Activated naive CD4-positive, alpha-beta T cell treated with anti-CD3 and anti-CD28 coated beads, Interleukin-2, amount 50 U/mL, for 24 hours (primary cell): ENCODE results near the gene NSDHL.
"Not testable (repeated sequence)": the region's sequence is repeated elsewhere in the genome, so short reads cannot be mapped to it uniquely, and the experiment has no call there.

Experiments
- H3K27ac Mint-ChIP-seq: one replicate; pipeline ENCODE4 v1.8.0; 2021; ENCODE audit warnings: mild to moderate bottlenecking, mixed read lengths
- H3K27me3 Mint-ChIP-seq: one replicate; pipeline ENCODE4 v1.8.0; 2021; ENCODE audit warnings: mixed read lengths
- H3K36me3 Mint-ChIP-seq: one replicate; pipeline ENCODE4 v1.8.0; 2021; ENCODE audit warnings: mixed read lengths
- H3K4me1 Mint-ChIP-seq: one replicate; pipeline ENCODE4 v1.8.0; 2021; ENCODE audit warnings: mixed read lengths
- H3K4me3 Mint-ChIP-seq: one replicate; pipeline ENCODE4 v1.8.0; 2021; ENCODE audit warnings: mild to moderate bottlenecking, mixed read lengths
- H3K9me3 Mint-ChIP-seq: one replicate; pipeline ENCODE4 v1.8.0; 2021; ENCODE audit warnings: mixed read lengths

Gene NSDHL

GRCh38 chrX:152830312-152831305 is at the start of gene NSDHL, which contains the start of gene CETN2:
NSDHL (plus strand) TSS chrX:152831063; CDS start chrX:152846325, 15,262 bp downstream.
CETN2 (minus strand) TSS chrX:152830757; CDS start chrX:152830710, 47 bp downstream.
- Mint-ChIP-seq H3K4me3 (peak within 1 kb of the TSS; percentile 96), H3K36me3 (peaks cover 2% of the 10 kb centered on the region), H3K4me1 (peaks cover 25% of the 10 kb centered on the region), H3K9me3 (no peaks in the 10 kb centered on the region), H3K27me3 (no peaks in the 10 kb centered on the region), H3K27ac (peak within 1 kb of the TSS; percentile 83)

- not testable (repeated sequence) for H3K27ac Mint-ChIP-seq, H3K27me3 Mint-ChIP-seq, H3K9me3 Mint-ChIP-seq, H3K4me3 Mint-ChIP-seq, H3K4me1 Mint-ChIP-seq, H3K36me3 Mint-ChIP-seq
These were observed 43.8 kb upstream of the NSDHL start for GRCh38 chrX:152787062-152787461.

- Mint-ChIP-seq H3K36me3 (no peaks in the 10 kb centered on the region), H3K4me1 (no peaks in the 10 kb centered on the region), H3K9me3 (no peaks in the 10 kb centered on the region), H3K27ac (no peak overlapping the region), H3K4me3 (no peak overlapping the region), H3K27me3 (peaks cover 3% of the 10 kb centered on the region)
These were observed 31.9 kb upstream of the NSDHL start for GRCh38 chrX:152798945-152799344.

- Mint-ChIP-seq H3K4me3 (no peak overlapping the region), H3K27ac (no peak overlapping the region), H3K4me1 (no peaks in the 10 kb centered on the region), H3K36me3 (no peaks in the 10 kb centered on the region), H3K27me3 (peaks cover 6% of the 10 kb centered on the region), H3K9me3 (no peaks in the 10 kb centered on the region)
These were observed 24.8 kb upstream of the NSDHL start for GRCh38 chrX:152806035-152806434.

GRCh38 chrX:152810403-152810802 is 20.5 kb upstream of the NSDHL start:
- no peaks in the 10 kb centered on the region for H3K36me3 Mint-ChIP-seq
- H3K27ac Mint-ChIP-seq, result no peak overlapping the region
- H3K9me3 Mint-ChIP-seq, result no peaks in the 10 kb centered on the region
- H3K4me1 Mint-ChIP-seq, result peaks cover 14% of the 10 kb centered on the region
- no peak overlapping the region for H3K4me3 Mint-ChIP-seq
- peaks cover 2% of the 10 kb centered on the region for H3K27me3 Mint-ChIP-seq

GRCh38 chrX:152813206-152813605 is 17.7 kb upstream of the NSDHL start:
- peaks cover 14% of the 10 kb centered on the region for H3K4me1 Mint-ChIP-seq
- H3K27me3 Mint-ChIP-seq, result peaks cover 2% of the 10 kb centered on the region
- no peak overlapping the region for H3K27ac Mint-ChIP-seq
- no peaks in the 10 kb centered on the region for H3K36me3 Mint-ChIP-seq
- no peaks in the 10 kb centered on the region for H3K9me3 Mint-ChIP-seq
- H3K4me3 Mint-ChIP-seq, result no peak overlapping the region

GRCh38 chrX:152814048-152814447 is 16.8 kb upstream of the NSDHL start:
- Mint-ChIP-seq H3K27ac (no peak overlapping the region), H3K4me1 (peaks cover 14% of the 10 kb centered on the region), H3K4me3 (no peak overlapping the region), H3K36me3 (no peaks in the 10 kb centered on the region), H3K27me3 (no peaks in the 10 kb centered on the region), H3K9me3 (no peaks in the 10 kb centered on the region)

GRCh38 chrX:152817078-152817764 is 13.6 kb upstream of the NSDHL start:
- H3K27me3 Mint-ChIP-seq, result no peaks in the 10 kb centered on the region
- H3K4me1 Mint-ChIP-seq, result peaks cover 14% of the 10 kb centered on the region
- H3K27ac Mint-ChIP-seq, result no peak overlapping the region
- no peaks in the 10 kb centered on the region for H3K36me3 Mint-ChIP-seq
- H3K4me3 Mint-ChIP-seq, result no peak overlapping the region
- no peaks in the 10 kb centered on the region for H3K9me3 Mint-ChIP-seq

GRCh38 chrX:152818356-152818755 is 12.5 kb upstream of the NSDHL start:
- Mint-ChIP-seq H3K9me3 (no peaks in the 10 kb centered on the region), H3K4me3 (no peak overlapping the region), H3K4me1 (peaks cover 10% of the 10 kb centered on the region), H3K36me3 (no peaks in the 10 kb centered on the region), H3K27ac (no peak overlapping the region), H3K27me3 (no peaks in the 10 kb centered on the region)

- Mint-ChIP-seq H3K9me3 (no peaks in the 10 kb centered on the region), H3K4me3 (no peak overlapping the region), H3K36me3 (no peaks in the 10 kb centered on the region), H3K27me3 (no peaks in the 10 kb centered on the region), H3K27ac (no peak overlapping the region), H3K4me1 (peaks cover 1% of the 10 kb centered on the region)
These were observed 11.6 kb upstream of the NSDHL start for GRCh38 chrX:152819266-152819665.

GRCh38 chrX:152819732-152820131 is 11.1 kb upstream of the NSDHL start:
- H3K27me3 Mint-ChIP-seq, result no peaks in the 10 kb centered on the region
- no peaks in the 10 kb centered on the region for H3K36me3 Mint-ChIP-seq
- no peaks in the 10 kb centered on the region for H3K4me1 Mint-ChIP-seq
- no peak overlapping the region for H3K4me3 Mint-ChIP-seq
- H3K27ac Mint-ChIP-seq, result no peak overlapping the region
- H3K9me3 Mint-ChIP-seq, result no peaks in the 10 kb centered on the region

GRCh38 chrX:152821145-152821765 is 9.6 kb upstream of the NSDHL start:
- Mint-ChIP-seq H3K4me1 (no peaks in the 10 kb centered on the region), H3K4me3 (no peak overlapping the region), H3K36me3 (no peaks in the 10 kb centered on the region), H3K27me3 (no peaks in the 10 kb centered on the region), H3K9me3 (no peaks in the 10 kb centered on the region), H3K27ac (no peak overlapping the region)

GRCh38 chrX:152822383-152823086 is 8.3 kb upstream of the NSDHL start:
- no peaks in the 10 kb centered on the region for H3K27me3 Mint-ChIP-seq
- H3K27ac Mint-ChIP-seq, result no peak overlapping the region
- H3K4me3 Mint-ChIP-seq, result no peak overlapping the region
- no peaks in the 10 kb centered on the region for H3K36me3 Mint-ChIP-seq
- no peaks in the 10 kb centered on the region for H3K9me3 Mint-ChIP-seq
- H3K4me1 Mint-ChIP-seq, result no peaks in the 10 kb centered on the region

- Mint-ChIP-seq H3K36me3 (no peaks in the 10 kb centered on the region), H3K27me3 (no peaks in the 10 kb centered on the region), H3K4me1 (no peaks in the 10 kb centered on the region), H3K4me3 (no peak overlapping the region), H3K9me3 (no peaks in the 10 kb centered on the region), H3K27ac (no peak overlapping the region)
These were observed 7.2 kb upstream of the NSDHL start for GRCh38 chrX:152823657-152824056.

GRCh38 chrX:152824841-152825374 is 6.0 kb upstream of the NSDHL start:
- Mint-ChIP-seq H3K36me3 (no peaks in the 10 kb centered on the region), H3K27me3 (no peaks in the 10 kb centered on the region), H3K27ac (no peak overlapping the region), H3K9me3 (no peaks in the 10 kb centered on the region), H3K4me3 (no peak overlapping the region), H3K4me1 (peaks cover 3% of the 10 kb centered on the region)
